Stimulated activated CD4-positive, alpha-beta T cell treated with anti-CD3 and anti-CD28 coated beads, Interleukin-1b, Interleukin-23, amount 100 ng/mL, for 48 hours (primary cell): ENCODE measurements around the gene UBA52.
"Not testable (repeated sequence)": the region's sequence is repeated elsewhere in the genome, so short reads cannot be mapped to it uniquely, and the experiment has no call there.

Experiments used
- DNase-seq: peaks from one replicate; pipeline ENCODE4 v3.0.0-alpha.2; 2020

UBA52 gene

GRCh38 chr19:18593367-18594095, 21.9 kb downstream of the UBA52 start:
- DNase-seq: no peak

GRCh38 chr19:18594096-18594823, 22.6 kb downstream of the UBA52 start:
- peak; percentile 67 for DNase-seq

- DNase-seq: no peak
Observed at GRCh38 chr19:18594824-18595373, 23.2 kb downstream of the UBA52 start.

GRCh38 chr19:18595475-18595874, 23.8 kb downstream of the UBA52 start:
- no peak for DNase-seq

GRCh38 chr19:18596752-18597157, 25.1 kb downstream of the UBA52 start:
- DNase-seq: no peak

- DNase-seq: no peak
Observed at GRCh38 chr19:18597809-18598660, 26.4 kb downstream of the UBA52 start.

- DNase-seq: no peak
Observed at GRCh38 chr19:18599485-18599884, 27.8 kb downstream of the UBA52 start.

GRCh38 chr19:18600692-18601397, 29.2 kb downstream of the UBA52 start:
- DNase-seq: not testable (repeated sequence)

GRCh38 chr19:18601875-18602274, 30.2 kb downstream of the UBA52 start:
- DNase-seq: no peak

GRCh38 chr19:18603255-18603957, 31.7 kb downstream of the UBA52 start:
- no peak for DNase-seq

GRCh38 chr19:18603958-18604819, 32.5 kb downstream of the UBA52 start:
- DNase-seq: no peak

GRCh38 chr19:18604820-18605159, 33.1 kb downstream of the UBA52 start:
- no peak for DNase-seq

- DNase-seq: no peak
Observed at GRCh38 chr19:18605196-18605545, 33.5 kb downstream of the UBA52 start.

- DNase-seq: no peak
Observed at GRCh38 chr19:18605546-18606280, 34.1 kb downstream of the UBA52 start.

- DNase-seq: no peak
Observed at GRCh38 chr19:18606281-18607225, 34.9 kb downstream of the UBA52 start, which contains the start of gene CRLF1. Gene CRLF1, minus strand, starts transcription at chr19:18606799. Its CDS starts 143 bp downstream, at chr19:18606656.

GRCh38 chr19:18607226-18608101, 35.8 kb downstream of the UBA52 start:
- DNase-seq: no peak

- no peak for DNase-seq
Observed at GRCh38 chr19:18608102-18608804, 36.6 kb downstream of the UBA52 start.
